ENCODE measurements around the gene FBLN2.
"Not testable (repeated sequence)": the region's sequence is repeated elsewhere in the genome, so short reads cannot be mapped to it uniquely, and the experiment has no call there.

FBLN2 gene
- 0 reads per million in 2 donors for total RNA-seq

DNA sequence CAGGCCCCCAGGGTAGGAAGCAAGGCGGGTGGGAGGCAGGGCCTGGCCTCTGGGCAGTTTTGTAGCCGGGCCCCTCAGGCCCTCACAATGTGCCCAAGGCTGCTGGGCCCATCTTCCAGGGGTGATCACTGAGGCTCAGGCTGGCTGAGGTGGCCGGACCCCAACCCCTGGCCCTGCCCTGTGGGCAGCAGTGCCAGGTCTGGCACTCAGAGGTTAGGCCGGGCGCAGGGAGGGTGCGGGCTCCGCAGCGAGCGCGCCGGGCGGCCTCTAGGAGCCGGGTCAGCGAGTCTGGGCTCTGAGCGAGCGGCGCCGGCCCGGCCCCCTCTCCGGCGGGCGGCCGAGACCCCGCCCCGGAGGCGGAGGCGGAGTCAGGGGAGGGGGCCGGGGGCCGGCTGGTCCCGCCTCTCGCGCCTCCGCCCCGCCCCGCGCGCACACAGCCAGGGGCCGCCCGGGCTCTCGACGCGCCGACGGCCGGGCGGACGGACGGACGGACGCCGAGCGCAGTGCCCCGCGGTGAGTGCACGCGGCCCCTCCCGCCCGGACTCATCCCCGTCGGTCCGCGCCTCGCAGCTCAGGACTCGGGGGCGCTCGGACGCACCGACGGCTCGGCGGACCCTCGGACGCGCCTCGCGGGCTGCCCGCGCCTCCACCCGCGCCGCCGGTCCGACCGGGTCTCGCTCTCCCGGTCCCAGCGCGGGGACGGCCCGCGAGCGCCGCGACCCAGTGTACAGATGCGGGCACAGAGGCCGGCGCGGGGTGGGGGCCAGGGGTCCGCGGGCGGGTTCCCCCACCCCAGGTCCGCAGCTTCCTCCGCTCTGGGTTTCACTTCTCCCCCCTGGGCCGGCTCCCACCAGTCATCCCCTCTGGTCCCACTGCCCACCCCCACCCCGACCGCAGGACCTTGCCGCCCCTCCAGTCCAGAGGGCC, at the start of gene FBLN2:
Gene FBLN2 (plus strand): TSS at position 430 of the 927 bp plus-strand sequence. CDS start 21,231 bp downstream, outside the sequence.
- DNase-seq: no peak

DNA sequence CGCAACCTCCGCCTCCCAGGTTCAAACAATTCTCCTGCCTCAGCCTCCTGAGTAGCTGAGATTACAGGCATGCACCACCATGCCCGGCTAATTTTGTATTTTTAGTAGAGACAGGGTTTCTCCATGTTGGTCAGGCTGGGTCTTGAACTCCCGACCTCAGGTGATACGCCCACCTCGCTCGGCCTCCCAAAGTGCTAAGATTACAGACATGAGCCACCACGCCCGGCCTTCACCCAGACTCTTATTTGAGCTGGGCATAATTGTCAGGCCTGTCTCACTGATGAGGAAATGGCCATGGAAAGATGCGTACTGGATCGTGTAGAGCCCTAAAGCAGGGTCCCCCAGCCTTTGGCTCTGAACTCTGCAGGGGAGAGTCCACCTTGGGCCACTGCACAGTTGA, 49.7 kb upstream of the FBLN2 start:
- DNase-seq: not testable (repeated sequence)

DNA sequence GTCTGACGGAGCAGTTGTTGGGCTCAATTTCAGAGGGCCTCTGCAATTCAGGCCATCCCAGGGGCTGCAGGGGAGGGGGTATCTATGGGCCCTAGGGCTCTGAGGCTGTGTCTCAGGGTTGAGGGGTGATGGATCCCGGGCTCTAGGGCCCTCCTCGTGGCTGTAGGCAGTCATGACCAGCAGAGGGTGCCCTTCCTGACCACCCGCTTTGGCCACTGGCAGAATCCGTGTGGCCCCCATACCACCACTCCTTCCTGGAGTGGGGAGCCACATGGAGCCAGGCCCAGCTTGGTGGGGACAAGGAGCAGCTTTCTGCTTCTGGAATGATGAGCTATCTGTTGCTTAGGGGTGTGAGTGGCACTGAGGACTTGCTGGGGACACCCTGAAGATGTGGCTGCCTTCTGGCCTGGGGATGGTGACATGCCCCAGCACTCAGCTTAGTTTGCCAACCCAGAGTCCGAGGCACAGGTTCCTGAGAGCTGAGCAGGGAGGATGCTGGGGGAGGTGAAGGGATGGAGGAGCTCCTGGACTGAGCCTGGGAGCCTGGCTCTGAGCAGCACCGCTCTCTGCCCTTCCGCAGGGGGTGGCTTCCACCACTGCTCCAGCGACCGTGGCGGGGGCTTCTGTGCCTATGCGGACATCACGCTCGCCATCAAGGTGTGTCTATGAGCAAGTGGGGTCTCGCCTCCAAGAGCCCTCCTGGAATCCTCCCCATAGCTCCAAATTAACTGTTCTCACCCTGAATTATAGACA, 48.6 kb upstream of the FBLN2 start:
- no peak for DNase-seq

DNA sequence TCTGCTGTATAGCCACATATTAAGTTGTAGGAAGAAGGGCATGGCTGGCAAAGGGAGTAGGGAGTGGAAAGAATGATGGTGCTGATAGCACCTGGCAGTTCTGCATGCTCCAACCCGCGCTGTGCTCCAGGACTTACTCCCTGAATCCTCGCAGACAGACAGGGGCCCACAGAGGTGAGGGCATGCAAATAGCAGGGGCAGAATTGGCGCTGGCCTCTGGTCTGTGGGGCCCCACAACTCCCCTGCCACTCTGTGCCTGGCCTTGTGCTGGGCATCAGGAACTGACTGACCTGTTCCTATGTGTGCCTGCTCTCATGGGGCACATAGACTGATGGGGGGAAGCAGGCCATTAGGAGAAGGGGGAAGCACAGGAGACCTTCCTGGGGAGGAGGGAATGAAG, 47.9 kb upstream of the FBLN2 start:
- DNase-seq: no peak

DNA sequence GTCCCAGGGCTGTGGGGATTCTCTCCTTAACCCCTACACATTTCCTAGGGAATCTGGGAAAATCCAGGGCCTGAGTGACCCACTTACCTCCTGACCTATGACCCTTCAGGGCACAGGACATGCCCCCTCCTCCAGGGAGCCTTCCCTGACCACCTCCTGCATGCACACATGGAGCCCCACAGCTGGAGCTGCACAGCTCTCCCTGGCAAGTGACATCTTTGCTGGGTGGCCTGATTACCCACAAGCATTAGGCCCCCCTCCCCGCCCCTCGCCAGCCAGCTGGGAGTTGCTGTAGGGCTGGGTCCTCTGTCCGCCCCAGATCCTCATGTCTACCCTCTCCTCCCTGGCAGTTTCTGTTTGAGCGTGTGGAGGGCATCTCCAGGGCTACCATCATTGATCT, 47.4 kb upstream of the FBLN2 start:
- DNase-seq: no peak

DNA sequence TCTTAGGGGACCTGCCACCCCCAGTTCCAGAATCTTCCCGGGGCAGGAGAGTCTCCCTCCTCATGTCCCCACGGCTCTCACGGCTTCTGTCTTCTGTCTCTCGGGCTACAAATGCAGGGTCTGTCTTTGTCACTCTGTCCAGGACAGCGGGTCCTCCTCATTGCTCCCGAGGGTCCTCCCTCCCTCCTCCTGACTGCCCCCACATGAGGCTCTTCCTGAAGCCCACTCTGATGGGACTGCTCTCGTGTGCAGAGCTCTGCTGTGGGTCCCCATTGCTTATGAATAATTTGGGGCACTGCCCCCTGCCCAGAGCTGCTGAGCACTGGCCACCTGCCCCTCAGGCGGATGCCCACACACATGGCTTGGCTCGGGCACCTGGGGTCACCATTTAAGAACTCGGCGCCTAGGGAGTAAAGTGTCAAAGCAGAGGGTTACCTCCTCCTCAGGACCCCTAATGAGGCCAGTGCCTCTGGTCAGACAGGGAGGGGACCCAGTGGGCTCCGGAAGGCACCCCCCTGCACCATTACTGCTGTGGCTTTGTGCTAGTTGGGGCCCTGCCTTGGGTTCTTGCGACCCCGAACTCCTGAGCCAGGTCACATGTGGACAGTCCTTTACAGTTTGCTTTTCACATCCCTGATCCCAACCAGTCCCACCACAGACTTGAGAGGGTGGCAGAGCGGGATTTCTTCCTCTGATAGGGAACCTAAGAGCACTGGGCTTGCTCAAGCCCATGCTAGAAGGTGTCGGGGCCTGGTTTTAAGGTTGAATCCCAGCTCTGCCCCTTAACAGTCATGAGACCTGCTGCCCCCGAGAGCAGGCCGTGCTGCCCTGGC, 46.8 kb upstream of the FBLN2 start:
- no peak for DNase-seq

DNA sequence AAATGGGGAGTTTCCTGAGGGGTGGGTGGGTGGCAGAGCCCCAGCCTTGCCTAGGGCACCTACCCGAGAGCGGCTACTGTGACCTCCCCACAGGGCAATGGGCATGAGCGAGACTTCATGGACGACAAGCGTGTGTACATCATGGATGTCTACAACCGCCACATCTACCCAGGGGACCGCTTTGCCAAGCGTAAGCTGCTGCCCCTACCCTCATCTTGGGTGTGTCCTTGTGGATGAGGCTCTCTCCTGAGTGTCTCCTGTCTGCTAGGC, 46.2 kb upstream of the FBLN2 start:
- DNase-seq: no peak

DNA sequence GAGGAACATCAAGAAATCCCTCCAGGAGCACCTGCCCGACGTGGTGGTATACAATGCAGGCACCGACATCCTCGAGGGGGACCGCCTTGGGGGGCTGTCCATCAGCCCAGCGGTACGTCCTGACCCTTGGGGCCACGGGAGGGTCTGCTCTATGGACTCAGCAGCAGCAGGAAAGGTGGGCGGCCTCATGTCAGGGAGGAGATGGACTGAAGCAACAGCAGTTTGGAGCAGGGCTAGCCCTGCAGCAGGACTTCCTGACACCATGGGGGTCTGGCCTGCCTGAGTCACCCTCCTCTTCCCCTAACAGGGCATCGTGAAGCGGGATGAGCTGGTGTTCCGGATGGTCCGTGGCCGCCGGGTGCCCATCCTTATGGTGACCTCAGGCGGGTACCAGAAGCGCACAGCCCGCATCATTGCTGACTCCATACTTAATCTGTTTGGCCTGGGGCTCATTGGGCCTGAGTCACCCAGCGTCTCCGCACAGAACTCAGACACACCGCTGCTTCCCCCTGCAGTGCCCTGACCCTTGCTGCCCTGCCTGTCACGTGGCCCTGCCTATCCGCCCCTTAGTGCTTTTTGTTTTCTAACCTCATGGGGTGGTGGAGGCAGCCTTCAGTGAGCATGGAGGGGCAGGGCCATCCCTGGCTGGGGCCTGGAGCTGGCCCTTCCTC, 44.6 kb upstream of the FBLN2 start:
- no peak for DNase-seq

DNA sequence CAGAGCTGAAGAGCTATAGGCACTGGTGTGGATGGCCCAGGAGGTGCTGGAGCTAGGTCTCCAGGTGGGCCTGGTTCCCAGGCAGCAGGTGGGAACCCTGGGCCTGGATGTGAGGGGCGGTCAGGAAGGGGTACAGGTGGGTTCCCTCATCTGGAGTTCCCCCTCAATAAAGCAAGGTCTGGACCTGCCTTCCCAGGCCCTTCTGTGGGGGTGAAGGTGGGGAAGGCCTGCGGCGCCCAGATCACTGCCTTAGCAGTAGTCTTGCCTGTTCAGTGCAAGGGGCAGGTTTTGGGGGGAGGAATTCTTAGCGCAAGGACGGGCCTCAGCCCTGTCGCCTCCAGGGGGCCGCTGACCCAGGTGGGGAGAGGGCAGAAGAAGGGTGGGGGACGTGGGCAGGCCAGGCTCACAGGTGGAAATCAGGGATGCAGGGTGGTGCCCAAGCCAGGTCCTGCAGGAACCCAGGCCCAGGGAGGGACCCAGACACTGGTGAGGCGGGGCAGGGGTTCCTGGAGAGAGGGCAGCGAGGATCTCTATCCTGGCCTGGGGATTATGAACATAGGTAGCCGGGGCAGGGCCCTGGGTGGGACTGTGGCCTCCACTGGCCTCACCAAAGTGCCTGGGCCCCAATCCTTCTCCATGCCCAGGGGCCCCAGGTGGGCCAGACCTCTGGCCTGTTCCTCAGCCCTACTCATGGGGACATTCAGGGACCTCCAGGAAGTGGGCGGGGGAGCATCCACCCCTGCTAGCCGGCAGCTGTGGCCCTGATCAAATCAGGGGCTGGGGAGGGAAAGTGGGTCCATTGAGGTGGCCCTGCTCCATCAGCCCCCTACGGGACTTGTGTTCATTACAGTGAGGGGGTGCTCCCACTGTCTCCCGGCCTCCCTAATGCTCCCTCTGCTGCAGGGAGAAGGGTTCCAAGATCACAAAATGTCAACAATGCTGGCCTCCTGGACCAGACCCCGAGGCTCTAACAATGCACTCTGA, 43.5 kb upstream of the FBLN2 start:
- no peak for DNase-seq

DNA sequence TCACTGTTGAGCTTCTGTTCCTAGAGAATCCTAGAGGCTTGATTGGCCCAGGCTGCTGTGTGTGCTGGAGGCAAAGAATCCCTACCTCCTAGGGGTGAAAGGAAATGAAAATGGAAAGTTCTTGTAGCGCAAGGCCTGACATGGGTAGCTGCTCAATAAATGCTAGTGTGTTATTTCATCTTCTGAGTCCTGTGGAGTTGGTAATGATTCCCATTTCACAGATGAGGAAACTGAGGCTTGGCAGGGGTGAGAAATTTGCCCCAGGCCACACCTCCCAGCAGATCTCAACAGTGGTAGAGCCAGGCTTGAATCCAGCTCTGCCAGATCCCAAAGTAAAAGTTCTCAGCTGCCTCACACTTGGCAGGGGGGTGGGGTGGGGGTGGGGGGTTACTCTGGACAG, 42.7 kb upstream of the FBLN2 start:
- DNase-seq: no peak

DNA sequence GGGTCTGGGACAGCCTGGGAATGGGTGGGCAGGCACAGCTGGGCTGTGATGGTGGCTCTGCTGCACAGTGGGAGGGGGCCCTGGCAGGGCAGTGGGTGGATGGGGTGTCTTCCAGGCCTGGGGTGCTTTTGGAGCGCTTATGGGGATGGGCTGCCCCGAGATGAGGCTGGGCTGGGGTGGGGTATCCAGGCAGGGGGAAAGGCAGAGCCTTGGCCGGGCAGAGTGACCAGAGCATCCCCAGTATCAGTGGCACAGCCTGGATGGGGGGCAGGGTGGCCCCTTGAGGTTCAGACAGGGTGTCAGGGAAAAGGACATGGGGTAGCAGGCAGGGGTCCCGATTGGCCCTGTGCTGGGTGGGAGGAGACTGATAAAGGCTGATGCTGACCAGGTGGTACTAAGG, 42.2 kb upstream of the FBLN2 start:
- no peak for DNase-seq

DNA sequence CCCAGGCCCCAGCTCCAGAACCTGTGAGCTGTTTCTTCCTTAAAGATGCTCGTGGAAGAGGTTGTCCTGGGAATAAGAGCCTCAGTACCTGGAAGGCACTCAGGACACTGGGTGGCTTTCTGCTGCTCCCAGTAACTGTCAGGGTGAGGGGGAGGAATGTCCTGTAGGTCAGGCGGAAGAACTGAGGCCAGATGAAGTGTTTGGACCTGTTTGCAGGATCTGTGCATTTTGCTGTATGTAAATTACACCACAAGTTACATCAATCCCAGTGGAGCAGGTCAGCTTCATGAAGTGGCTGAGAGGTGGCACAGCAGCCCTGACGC, 41.7 kb upstream of the FBLN2 start:
- no peak for DNase-seq

DNA sequence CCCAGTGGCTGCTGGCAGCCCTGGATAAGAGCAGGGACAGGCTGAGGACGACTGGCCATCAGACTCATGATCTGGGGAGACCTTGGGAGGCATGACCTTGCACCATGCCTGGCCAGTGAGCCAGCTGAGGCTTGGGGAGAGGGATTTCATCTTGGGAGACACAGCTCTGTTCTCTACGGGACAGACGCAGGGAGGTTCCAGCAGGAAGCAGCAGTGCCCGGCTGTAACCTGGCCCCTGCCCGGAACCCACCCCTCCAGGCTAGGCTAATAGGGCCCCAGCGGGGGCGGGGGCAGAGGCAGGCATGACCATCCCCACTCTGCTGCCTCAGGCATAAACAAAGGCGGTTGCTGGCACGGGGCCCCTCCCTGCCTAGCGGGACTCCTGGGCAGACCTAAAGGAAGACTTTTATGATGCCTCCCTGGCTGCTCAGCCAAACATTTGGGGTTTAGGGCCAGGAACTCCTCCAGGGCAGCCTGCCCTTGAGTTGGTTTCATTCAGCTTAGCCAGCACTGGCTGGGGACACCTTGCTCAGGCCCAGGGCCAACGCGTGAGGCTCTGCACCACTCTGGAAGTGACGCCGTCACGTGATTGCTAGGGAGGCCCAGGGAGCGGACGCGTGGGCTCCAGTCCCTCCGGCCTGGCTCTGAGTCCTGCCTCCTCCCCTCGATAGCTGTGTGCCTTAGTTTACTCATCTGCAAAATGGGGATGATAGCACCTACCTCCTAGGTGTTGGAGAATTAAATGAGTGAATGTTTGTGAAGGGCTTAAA, 41.2 kb upstream of the FBLN2 start:
- DNase-seq: no peak

DNA sequence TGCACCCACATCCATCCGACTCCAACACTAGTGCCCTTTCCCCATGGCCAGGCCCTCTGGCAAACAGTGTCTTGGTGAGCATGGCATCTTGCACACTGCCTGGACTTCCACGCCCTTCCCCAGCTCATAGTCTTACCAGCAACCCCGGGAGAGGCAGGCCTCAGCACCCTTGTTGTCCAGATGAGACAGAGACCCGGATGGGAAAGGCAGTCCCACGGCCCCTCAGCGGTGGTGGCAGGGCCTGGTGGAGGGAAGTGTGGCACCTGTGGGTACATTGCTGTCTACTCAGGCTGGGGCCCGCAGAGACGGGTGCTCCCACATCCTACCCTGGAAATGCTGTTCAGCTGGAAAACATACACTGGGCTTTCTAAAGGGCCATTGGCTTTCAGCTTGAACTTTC, 40.4 kb upstream of the FBLN2 start:
- DNase-seq: no peak

DNA sequence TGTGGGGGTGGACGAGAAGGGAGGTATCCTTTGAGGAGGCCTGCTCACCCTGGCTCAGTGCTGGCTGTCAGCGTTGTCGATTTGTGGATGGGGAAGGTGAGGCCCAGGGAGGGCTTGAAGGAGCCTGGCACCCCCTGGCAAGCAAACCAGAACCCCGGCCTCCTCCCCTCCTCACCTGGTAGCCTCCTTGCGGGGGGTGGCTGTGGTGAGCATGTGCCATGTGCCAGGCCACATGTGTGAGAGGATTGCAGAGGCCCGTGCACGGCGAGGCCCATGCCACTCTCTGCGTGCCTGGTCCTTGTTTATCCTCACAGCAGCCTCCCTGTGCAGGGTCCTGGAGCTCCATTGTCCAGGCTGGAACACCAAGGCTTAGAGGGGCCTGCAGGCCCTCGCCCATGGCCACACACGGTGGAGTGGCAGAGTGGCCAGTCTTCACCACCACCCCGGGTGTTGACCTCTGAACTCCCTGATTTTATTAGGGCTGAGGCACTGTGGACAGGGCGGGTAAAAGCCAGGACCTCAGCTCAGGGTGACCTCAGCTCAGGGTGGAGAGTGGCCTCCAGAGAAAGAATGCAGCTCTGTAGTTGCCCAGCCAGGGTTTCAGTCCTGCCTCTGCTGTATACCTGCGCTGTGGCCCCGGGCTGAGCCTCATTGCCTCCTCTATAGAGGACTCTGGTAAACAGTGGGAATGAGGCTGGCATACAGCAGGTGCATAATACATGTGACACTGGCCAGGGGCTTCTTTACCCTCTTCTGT, 39.7 kb upstream of the FBLN2 start:
- no peak for DNase-seq

DNA sequence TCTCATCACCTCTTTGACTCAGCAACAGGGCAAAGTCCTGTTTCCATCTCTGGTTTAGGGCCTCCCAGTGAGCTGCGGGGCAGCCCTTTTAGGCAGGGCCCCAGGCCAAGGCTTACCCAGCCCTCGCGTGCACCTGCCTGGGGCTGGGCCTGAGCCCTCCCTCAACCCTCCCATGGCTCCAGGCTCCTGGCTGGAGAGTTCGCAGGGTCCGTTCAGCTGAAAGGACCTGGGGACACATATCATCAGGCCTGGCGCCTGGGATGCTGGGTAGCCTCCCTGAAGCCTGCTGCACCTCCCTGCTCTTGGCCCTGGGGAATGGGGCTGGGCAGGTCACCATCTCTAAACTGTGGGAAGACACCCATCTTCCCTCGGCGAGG, 39.1 kb upstream of the FBLN2 start:
- no peak for DNase-seq

DNA sequence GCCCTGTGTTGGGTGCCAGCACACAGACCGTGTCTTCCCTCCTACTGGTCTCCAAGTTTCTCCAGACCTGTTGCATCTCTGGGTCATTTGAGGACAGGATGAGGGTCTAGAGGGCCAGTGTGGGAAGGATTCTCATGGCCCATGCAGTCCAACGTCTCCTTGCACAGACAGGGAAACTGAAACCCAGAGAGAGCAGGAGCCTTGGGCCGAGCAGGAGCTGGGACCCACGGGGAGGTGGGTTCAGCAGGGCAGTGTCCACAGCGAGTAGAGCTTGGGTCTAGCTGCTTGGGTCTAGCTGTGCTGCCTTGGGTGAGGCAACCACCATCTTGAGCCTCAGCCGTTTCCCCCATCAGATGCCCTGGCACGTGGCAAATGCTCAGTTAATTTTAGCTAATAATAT, 36.5 kb upstream of the FBLN2 start:
- DNase-seq: no peak

DNA sequence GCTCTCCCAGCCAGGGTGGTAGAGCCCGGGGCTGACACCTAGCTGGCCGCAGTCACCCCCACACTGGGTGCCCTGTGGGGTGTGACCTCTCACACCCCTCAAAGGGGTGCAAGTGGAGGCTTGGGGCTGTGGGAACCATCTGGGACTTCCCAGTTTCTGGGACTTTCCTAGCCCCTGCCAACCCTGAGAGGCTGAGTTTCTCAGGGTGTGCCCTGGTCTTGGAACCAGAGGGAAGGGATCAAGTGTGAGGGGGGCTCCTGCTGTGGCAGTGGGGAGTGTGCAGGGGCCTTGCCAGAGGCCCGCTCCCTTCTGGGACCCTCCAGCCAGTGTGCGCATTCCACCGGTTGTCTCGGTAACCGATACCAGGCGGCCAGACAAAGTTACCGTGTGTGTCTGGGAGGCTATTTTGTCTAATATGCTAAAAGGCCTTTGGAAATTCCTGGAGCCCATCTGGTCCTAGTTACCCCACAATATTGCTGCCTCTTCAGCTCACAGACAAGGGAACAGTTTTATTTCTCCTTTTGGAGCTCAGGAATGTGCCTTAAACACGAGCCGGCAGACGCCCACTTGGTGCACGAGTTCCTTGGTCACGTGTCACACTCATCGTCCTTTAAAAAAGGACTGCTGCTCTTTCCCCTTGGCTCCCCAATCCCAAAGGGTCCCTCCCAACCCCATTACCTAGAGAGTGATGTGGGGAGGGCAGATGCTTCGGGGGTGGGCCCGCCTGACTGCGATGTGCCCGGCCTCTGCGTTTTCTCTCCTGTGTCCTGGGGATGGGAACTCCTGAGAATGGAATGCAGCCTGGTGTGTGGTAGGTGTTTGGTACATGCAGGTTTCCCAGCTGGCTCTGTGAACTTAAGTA, 35.6 kb upstream of the FBLN2 start:
- no peak for DNase-seq

DNA sequence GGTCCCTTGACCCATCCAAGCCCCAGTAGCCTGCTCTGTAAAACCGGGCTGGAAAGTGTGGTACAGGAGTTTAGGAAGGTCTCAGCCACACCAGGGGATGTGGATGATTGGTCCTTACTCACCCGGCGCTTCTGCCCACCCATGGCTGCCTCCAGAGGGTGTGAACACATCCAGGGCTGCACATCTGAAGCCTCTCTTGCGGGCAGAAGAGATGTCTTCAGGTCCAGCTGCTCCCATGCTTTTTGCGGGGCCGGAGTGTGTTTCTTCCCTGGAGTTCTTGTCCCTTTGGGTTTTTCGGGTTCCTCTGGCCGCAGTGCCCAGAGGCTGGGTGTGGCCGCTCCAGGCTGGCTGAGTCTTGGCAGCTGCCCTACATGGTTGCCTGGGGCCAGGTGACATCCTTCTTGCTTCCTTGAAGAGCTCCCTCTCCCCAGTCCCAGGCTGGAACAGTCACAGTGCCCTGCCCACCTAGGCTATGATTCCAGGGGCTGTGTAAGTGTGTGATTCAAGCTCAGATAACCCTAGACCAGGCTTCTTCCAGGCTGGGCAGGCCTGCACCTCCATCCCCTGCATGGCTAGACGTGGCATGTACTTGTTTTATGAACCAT, 34.9 kb upstream of the FBLN2 start:
- no peak for DNase-seq
